ENCODE data around the gene CDH4. TPM values are rescaled to one million over a fixed set of nuclear protein-coding genes. Genes with fewer than 3 reads are reported as not detected.

The CDH4 gene
- total RNA-seq, 1 donor from 2014 or later: 0.23 TPM

GRCh38 chr20:61252601-61253263, 671 bp downstream of the CDH4 start:
- Mint-ChIP-seq H3K27me3 (ENCODE audit: unreplicated experiment) (peaks cover 32% of the 10 kb centered on the region), H3K27ac (ENCODE audit: unreplicated experiment) (no peak overlapping the region), H3K36me3 (ENCODE audit: low read depth, unreplicated experiment) (no peaks in the 10 kb centered on the region), H3K9me3 (ENCODE audit: unreplicated experiment) (no peaks in the 10 kb centered on the region), H3K4me3 (ENCODE audit: unreplicated experiment) (no peak overlapping the region), H3K4me1 (ENCODE audit: unreplicated experiment) (peaks cover 15% of the 10 kb centered on the region)
- DNase-seq (ENCODE audit: low spot score): peak; percentile 25
- TF ChIP-seq CTCF (IDR thresholded peaks at IDR 0.05; ENCODE audit: unreplicated experiment): no peak

- peak; percentile 15 for TF ChIP-seq CTCF (IDR thresholded peaks at IDR 0.05; ENCODE audit: unreplicated experiment)
- no peaks in the 10 kb centered on the region for H3K36me3 Mint-ChIP-seq (ENCODE audit: low read depth, unreplicated experiment)
- H3K27ac Mint-ChIP-seq (ENCODE audit: unreplicated experiment): no peak overlapping the region
- H3K4me1 Mint-ChIP-seq (ENCODE audit: unreplicated experiment): peaks cover 15% of the 10 kb centered on the region
- no peak overlapping the region for H3K4me3 Mint-ChIP-seq (ENCODE audit: unreplicated experiment)
- peak; percentile 51 for DNase-seq (ENCODE audit: low spot score)
- H3K9me3 Mint-ChIP-seq (ENCODE audit: unreplicated experiment): no peaks in the 10 kb centered on the region
- H3K27me3 Mint-ChIP-seq (ENCODE audit: unreplicated experiment): peaks cover 32% of the 10 kb centered on the region
These were observed 1.2 kb downstream of the CDH4 start for GRCh38 chr20:61253264-61253639.

GRCh38 chr20:61253640-61254511, 1.8 kb downstream of the CDH4 start:
- peaks cover 15% of the 10 kb centered on the region for H3K4me1 Mint-ChIP-seq (ENCODE audit: unreplicated experiment)
- H3K9me3 Mint-ChIP-seq (ENCODE audit: unreplicated experiment): no peaks in the 10 kb centered on the region
- peaks cover 30% of the 10 kb centered on the region for H3K27me3 Mint-ChIP-seq (ENCODE audit: unreplicated experiment)
- H3K27ac Mint-ChIP-seq (ENCODE audit: unreplicated experiment): peak overlapping the region; percentile 61
- TF ChIP-seq CTCF (IDR thresholded peaks at IDR 0.05; ENCODE audit: unreplicated experiment): no peak
- H3K4me3 Mint-ChIP-seq (ENCODE audit: unreplicated experiment): peak overlapping the region; percentile 83
- peak; percentile 13 for DNase-seq (ENCODE audit: low spot score)
- no peaks in the 10 kb centered on the region for H3K36me3 Mint-ChIP-seq (ENCODE audit: low read depth, unreplicated experiment)

- Mint-ChIP-seq H3K27me3 (ENCODE audit: unreplicated experiment) (peaks cover 22% of the 10 kb centered on the region), H3K4me3 (ENCODE audit: unreplicated experiment) (peak overlapping the region; percentile 37), H3K4me1 (ENCODE audit: unreplicated experiment) (peaks cover 15% of the 10 kb centered on the region), H3K9me3 (ENCODE audit: unreplicated experiment) (no peaks in the 10 kb centered on the region), H3K36me3 (ENCODE audit: low read depth, unreplicated experiment) (no peaks in the 10 kb centered on the region), H3K27ac (ENCODE audit: unreplicated experiment) (no peak overlapping the region)
- TF ChIP-seq CTCF (IDR thresholded peaks at IDR 0.05; ENCODE audit: unreplicated experiment): no peak
- DNase-seq (ENCODE audit: low spot score): no peak
These were observed 3.0 kb downstream of the CDH4 start for GRCh38 chr20:61254881-61255626.

Data from endothelial cell (in vitro differentiated cells).